ENCODE results near the gene EFS.

EFS gene

DNA sequence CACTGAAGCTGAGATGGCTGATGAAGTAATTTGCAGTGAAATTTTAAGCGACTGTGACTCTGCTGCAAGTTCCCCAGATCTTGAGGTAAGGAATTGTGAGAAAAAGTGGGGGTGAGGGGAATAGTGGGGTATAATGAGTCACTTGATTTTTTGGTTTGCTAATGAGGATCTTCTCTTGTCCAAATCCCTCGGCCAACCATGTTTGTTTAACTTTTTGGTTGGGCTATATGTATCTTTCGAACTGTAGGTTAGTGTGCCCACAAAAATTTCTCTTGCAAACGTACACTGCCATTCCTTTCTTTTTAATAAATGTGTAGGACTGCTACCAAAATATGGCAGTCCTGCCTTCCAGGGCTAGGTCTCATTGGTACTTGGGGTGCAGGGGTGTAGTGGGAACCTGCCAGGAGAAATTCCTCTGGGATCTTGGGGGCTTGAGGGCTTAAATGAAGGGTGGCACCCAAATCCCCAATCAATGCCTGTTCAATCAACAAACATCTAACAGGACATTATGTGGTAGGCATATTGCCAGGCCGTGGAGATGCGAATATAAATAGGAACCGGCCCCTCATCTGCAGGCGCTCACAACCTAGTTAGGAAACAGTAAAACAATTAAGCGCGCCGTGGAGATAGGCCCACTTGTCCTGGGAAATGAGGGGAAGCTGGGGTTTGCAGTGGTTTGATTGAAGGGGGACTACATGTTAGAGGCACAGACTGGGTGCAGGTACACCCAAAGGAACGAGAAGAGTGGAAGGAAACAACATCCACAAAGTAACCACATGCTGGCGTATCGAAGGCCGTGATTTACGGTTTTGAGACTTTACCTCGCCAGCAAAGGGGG lies 45.0 kb downstream of the EFS start:
- Histone ChIP-seq H3K4me2 (ENCODE audit: low read length) (peak overlapping the region; percentile 93), H3K9me3 (ENCODE audit: control insufficient read depth, low read length) (no peaks in the 10 kb centered on the region), H3K4me1 (peaks cover 12% of the 10 kb centered on the region), H3K27me3 (ENCODE audit: control insufficient read depth, insufficient read depth, low read length) (no peaks in the 10 kb centered on the region), H3K9ac (no peak overlapping the region), H2AFZ (peak overlapping the region; percentile 84), H3K27ac (peak overlapping the region; percentile 87), H3K36me3 (ENCODE audit: control insufficient read depth, insufficient read depth, low read length) (no peaks in the 10 kb centered on the region), H3K4me3 (ENCODE audit: low read depth, low read length) (peak overlapping the region; percentile 68), H3K79me2 (peaks cover 7% of the 10 kb centered on the region)
- TF ChIP-seq, protein P1, sequence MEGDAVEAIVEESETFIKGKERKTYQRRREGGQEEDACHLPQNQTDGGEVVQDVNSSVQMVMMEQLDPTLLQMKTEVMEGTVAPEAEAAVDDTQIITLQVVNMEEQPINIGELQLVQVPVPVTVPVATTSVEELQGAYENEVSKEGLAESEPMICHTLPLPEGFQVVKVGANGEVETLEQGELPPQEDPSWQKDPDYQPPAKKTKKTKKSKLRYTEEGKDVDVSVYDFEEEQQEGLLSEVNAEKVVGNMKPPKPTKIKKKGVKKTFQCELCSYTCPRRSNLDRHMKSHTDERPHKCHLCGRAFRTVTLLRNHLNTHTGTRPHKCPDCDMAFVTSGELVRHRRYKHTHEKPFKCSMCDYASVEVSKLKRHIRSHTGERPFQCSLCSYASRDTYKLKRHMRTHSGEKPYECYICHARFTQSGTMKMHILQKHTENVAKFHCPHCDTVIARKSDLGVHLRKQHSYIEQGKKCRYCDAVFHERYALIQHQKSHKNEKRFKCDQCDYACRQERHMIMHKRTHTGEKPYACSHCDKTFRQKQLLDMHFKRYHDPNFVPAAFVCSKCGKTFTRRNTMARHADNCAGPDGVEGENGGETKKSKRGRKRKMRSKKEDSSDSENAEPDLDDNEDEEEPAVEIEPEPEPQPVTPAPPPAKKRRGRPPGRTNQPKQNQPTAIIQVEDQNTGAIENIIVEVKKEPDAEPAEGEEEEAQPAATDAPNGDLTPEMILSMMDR (IDR thresholded peaks at IDR 0.05) = no peak

DNA sequence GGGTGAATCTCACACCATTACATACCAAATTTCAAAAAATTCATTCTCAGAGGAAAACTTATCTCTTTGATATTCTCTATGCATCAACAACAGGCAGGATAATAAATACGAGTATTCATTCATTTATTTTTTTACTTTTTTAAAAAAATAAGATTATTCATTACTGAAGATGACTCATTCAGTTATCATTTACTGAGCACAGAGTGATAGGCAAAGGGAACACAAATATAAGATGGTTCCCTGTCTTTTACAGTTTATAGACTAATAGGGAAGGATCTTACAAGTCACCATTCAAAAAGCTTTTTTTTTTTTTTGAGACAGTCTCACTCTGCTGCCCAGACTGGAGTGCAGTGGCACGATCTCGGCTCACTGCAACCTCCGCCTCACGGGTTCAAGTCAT lies 48.7 kb downstream of the EFS start:
- no peak overlapping the region for H3K4me2 ChIP-seq (ENCODE audit: low read length)
- no peaks in the 10 kb centered on the region for H3K36me3 ChIP-seq (ENCODE audit: control insufficient read depth, insufficient read depth, low read length)
- H3K4me1 ChIP-seq = peaks cover 5% of the 10 kb centered on the region
- H2AFZ ChIP-seq = no peak overlapping the region
- no peaks in the 10 kb centered on the region for H3K9me3 ChIP-seq (ENCODE audit: control insufficient read depth, low read length)
- H3K79me2 ChIP-seq = no peaks in the 10 kb centered on the region
- TF ChIP-seq, protein P1 (IDR thresholded peaks at IDR 0.05) = no peak
- no peak overlapping the region for H3K27ac ChIP-seq
- no peak overlapping the region for H3K4me3 ChIP-seq (ENCODE audit: low read depth, low read length)
- no peaks in the 10 kb centered on the region for H3K27me3 ChIP-seq (ENCODE audit: control insufficient read depth, insufficient read depth, low read length)
- no peak overlapping the region for H3K9ac ChIP-seq

DNA sequence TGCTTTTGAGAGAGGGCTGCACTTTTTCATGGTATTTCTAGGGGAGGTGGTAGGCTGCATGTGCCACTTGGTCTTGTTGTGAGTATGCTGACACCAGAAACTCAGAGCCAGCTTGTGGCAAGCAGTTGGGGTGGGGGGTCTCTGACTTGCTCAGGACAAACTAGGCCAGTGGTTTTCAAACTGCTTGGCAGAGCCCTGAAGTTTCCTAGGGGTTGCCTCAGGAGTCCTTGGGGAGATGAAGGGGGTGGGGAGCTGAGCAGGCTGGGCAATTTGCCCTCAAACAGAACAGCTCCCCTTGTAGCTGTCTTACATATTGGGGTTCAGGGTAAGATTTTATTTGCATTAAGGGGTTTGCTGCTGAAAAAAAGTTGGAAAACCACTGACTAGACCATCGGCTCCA lies 54.4 kb downstream of the EFS start:
- TF ChIP-seq, protein P1 (IDR thresholded peaks at IDR 0.05) = no peak
- H3K4me3 ChIP-seq (ENCODE audit: low read depth, low read length) = no peak overlapping the region
- H3K9ac ChIP-seq = no peak overlapping the region
- no peak overlapping the region for H2AFZ ChIP-seq
- no peak overlapping the region for H3K27ac ChIP-seq
- H3K9me3 ChIP-seq (ENCODE audit: control insufficient read depth, low read length) = no peaks in the 10 kb centered on the region
- no peaks in the 10 kb centered on the region for H3K27me3 ChIP-seq (ENCODE audit: control insufficient read depth, insufficient read depth, low read length)
- peaks cover 12% of the 10 kb centered on the region for H3K4me1 ChIP-seq
- H3K79me2 ChIP-seq = peaks cover 14% of the 10 kb centered on the region
- no peak overlapping the region for H3K4me2 ChIP-seq (ENCODE audit: low read length)
- H3K36me3 ChIP-seq (ENCODE audit: control insufficient read depth, insufficient read depth, low read length) = no peaks in the 10 kb centered on the region

DNA sequence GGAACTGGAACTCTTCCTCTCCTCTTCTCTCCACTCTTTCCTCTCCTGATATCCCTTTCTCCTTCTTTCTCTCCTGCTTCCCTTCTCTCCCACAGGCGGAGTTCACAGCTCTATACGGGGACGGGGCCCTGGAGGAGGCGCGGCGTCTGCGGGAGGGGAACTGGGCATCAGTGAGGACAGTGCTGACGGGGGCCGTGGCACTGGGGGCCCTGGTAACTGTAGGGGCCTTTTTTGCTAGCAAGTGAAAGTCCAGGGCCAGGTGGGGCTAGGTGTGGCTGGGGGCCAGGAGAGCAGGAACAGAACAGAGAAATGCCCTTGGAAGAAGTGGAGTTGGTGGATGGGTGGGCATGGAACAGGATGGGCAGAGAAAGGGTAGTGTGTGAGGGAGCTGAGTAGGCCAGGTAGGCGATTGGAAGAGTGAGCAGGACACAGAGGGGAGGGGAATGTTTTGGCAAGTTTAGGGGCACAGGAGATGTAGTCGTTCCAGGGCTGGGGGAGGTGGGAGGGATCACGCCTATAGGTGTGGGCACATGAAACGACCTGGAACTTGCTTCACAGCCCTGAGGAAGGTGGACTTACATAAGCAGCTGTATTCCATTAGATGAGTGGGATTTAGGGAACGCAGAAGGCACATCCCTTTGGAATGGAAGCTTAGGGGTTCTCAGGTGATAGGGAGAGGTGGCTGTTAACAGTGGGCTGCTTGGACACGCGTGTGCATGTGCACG lies 56.1 kb downstream of the EFS start:
- Histone ChIP-seq H3K27ac (no peak overlapping the region), H3K4me1 (peaks cover 12% of the 10 kb centered on the region), H3K9ac (no peak overlapping the region), H3K27me3 (ENCODE audit: control insufficient read depth, insufficient read depth, low read length) (no peaks in the 10 kb centered on the region), H3K36me3 (ENCODE audit: control insufficient read depth, insufficient read depth, low read length) (no peaks in the 10 kb centered on the region), H3K9me3 (ENCODE audit: control insufficient read depth, low read length) (no peaks in the 10 kb centered on the region), H3K4me3 (ENCODE audit: low read depth, low read length) (no peak overlapping the region), H2AFZ (no peak overlapping the region), H3K4me2 (ENCODE audit: low read length) (no peak overlapping the region), H3K79me2 (peaks cover 14% of the 10 kb centered on the region)
- TF ChIP-seq, protein P1 (IDR thresholded peaks at IDR 0.05) = no peak

Measured in parathyroid adenoma (tissue), 2 donors.